MCF 10A (cell line): ENCODE measurements around the gene TMEM18. TPM values are rescaled to one million over a fixed set of nuclear protein-coding genes. Genes with fewer than 3 reads are reported as not detected.

Source experiments
- BruUV-seq: library from RNA; stranded (reverse); fragments of 400-500 nt; replicated peaks from 2 replicates; lab custom pipeline; 2021; lab: Mats Ljungman, UMichigan
- CTCF ChIA-PET: fragments of 300-600 bp; sonication (Branson Sonifier 250); formaldehyde crosslinking; extraction: SDS; loops from one replicate; lab custom pipeline; 2021; ENCODE audit warnings: antibody characterized with exemption, inconsistent platforms; lab: Yijun Ruan, JAX
- POLR2A ChIA-PET: fragments of 300-600, 350-650 bp; sonication (Branson Sonifier 250); formaldehyde crosslinking; extraction: SDS; loops from one replicate; lab custom pipeline; 2020; ENCODE audit warnings: antibody characterized with exemption, inconsistent platforms; lab: Yijun Ruan, JAX
- DNase-seq: peaks from one replicate; pipeline ENCODE4 v3.0.0-alpha.2; 2018; ENCODE audit not compliant: unreplicated experiment
- H3K27ac Mint-ChIP-seq: one replicate; pipeline ENCODE4 v1.8.0; 2022; ENCODE audit warnings: mild to moderate bottlenecking, low read depth, mixed read lengths; ENCODE audit not compliant: unreplicated experiment
- H3K27me3 Mint-ChIP-seq: one replicate; pipeline ENCODE4 v1.8.0; 2022; ENCODE audit warnings: mixed read lengths; ENCODE audit not compliant: insufficient read depth, unreplicated experiment
- H3K36me3 Mint-ChIP-seq: one replicate; pipeline ENCODE4 v1.8.0; 2022; ENCODE audit warnings: mild to moderate bottlenecking, moderate library complexity, mixed read lengths; ENCODE audit not compliant: insufficient read depth, unreplicated experiment
- H3K4me1 Mint-ChIP-seq: one replicate; pipeline ENCODE4 v1.8.0; 2022; ENCODE audit warnings: mixed read lengths; ENCODE audit not compliant: insufficient read depth, unreplicated experiment
- H3K4me3 Mint-ChIP-seq: one replicate; pipeline ENCODE4 v1.8.0; 2022; ENCODE audit warnings: mild to moderate bottlenecking, moderate library complexity, mixed read lengths; ENCODE audit not compliant: unreplicated experiment
- H3K9me3 Mint-ChIP-seq: one replicate; pipeline ENCODE4 v1.8.0; 2022; ENCODE audit warnings: mixed read lengths; ENCODE audit not compliant: unreplicated experiment
- intact Hi-C: fragments of 100-400 bp; cut with micrococcal nuclease; formaldehyde crosslinking; loops from 2 replicates; pipeline ENCODE4 v1.14.1; 2022
- total RNA-seq: library from RNA; stranded (reverse); gene quantifications from 2 replicates; pipeline ENCODE4 v1.2.3, GENCODE V29; 2022
- TF ChIP-seq, protein P1 (sequence below): fragments of 200-600 bp; IDR thresholded peaks from one replicate; pipeline ENCODE4 v1.8.0; 2022; ENCODE audit warnings: antibody characterized with exemption, mild to moderate bottlenecking; ENCODE audit not compliant: unreplicated experiment

Gene TMEM18
- total RNA-seq, 1 experiment from 2014 or later, result 25.1 TPM

DNA sequence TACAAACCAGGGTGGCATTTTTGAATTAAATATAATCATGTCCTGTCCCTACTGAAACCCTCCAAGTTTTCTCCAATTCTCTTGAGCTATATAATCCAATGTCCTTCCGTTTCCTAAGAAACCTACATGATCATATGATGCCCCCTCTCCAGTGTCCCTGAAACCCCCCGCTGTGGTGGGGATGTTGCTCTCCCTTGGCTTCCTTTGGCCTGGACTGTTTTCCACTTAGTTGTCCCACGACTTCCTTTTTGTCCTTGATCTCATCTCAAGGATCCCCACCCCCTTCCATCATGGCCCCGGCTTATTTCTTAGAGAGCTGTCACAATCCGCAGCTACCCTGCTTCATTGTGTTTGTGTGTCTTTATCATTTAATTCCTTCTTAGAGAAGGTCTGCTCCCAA, 43.8 kb downstream of the TMEM18 start:
- intact Hi-C loops, result no loop called here
- Mint-ChIP-seq H3K9me3 (no peaks in the 10 kb centered on the region), H3K27ac (no peak overlapping the region), H3K27me3 (no peaks in the 10 kb centered on the region), H3K36me3 (no peaks in the 10 kb centered on the region), H3K4me3 (no peak overlapping the region), H3K4me1 (peaks cover 16% of the 10 kb centered on the region)
- TF ChIP-seq, protein P1, sequence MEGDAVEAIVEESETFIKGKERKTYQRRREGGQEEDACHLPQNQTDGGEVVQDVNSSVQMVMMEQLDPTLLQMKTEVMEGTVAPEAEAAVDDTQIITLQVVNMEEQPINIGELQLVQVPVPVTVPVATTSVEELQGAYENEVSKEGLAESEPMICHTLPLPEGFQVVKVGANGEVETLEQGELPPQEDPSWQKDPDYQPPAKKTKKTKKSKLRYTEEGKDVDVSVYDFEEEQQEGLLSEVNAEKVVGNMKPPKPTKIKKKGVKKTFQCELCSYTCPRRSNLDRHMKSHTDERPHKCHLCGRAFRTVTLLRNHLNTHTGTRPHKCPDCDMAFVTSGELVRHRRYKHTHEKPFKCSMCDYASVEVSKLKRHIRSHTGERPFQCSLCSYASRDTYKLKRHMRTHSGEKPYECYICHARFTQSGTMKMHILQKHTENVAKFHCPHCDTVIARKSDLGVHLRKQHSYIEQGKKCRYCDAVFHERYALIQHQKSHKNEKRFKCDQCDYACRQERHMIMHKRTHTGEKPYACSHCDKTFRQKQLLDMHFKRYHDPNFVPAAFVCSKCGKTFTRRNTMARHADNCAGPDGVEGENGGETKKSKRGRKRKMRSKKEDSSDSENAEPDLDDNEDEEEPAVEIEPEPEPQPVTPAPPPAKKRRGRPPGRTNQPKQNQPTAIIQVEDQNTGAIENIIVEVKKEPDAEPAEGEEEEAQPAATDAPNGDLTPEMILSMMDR, result no peak
- ChIA-PET POLR2A (interaction anchor here (2.9 kb wide), 1 partner anchor 65 kb away, joined by 9 read pairs; no protein-coding TSS in a partner anchor), CTCF (interaction anchor here (0.6 to 7.7 kb wide), 4 partner anchors 65 to 370 kb away, joined by 3 to 88 read pairs (median 4); partner anchors contain the start of gene SH3YL1)
- BruUV-seq, result no TSS peak
- DNase-seq, result no peak

- H3K4me3 Mint-ChIP-seq, result no peak overlapping the region
- no TSS peak for BruUV-seq
- no peaks in the 10 kb centered on the region for H3K27me3 Mint-ChIP-seq
- no peak for DNase-seq
- H3K4me1 Mint-ChIP-seq, result peaks cover 16% of the 10 kb centered on the region
- no peaks in the 10 kb centered on the region for H3K36me3 Mint-ChIP-seq
- ChIA-PET CTCF (no interaction called here), POLR2A (interaction anchor here (0.7 kb wide), 1 partner anchor 968 kb away, joined by 3 read pairs; no protein-coding TSS in a partner anchor)
- no peak overlapping the region for H3K27ac Mint-ChIP-seq
- TF ChIP-seq, protein P1, result no peak
- intact Hi-C loops, result no loop called here
- H3K9me3 Mint-ChIP-seq, result no peaks in the 10 kb centered on the region
Measured at GRCh38 chr2:632471-632870, 44.7 kb downstream of the TMEM18 start.

- H3K27me3 Mint-ChIP-seq, result no peaks in the 10 kb centered on the region
- no TSS peak for BruUV-seq
- no peak overlapping the region for H3K27ac Mint-ChIP-seq
- TF ChIP-seq, protein P1, result no peak
- DNase-seq, result no peak
- no peaks in the 10 kb centered on the region for H3K9me3 Mint-ChIP-seq
- no peaks in the 10 kb centered on the region for H3K36me3 Mint-ChIP-seq
- peaks cover 8% of the 10 kb centered on the region for H3K4me1 Mint-ChIP-seq
- ChIA-PET POLR2A (interaction anchor here (0.7 kb wide), 1 partner anchor 969 kb away, joined by 3 read pairs; no protein-coding TSS in a partner anchor), CTCF (no interaction called here)
- intact Hi-C loops, result no loop called here
- no peak overlapping the region for H3K4me3 Mint-ChIP-seq
Measured at GRCh38 chr2:631741-632140, 45.5 kb downstream of the TMEM18 start.

- Mint-ChIP-seq H3K27ac (no peak overlapping the region), H3K36me3 (no peaks in the 10 kb centered on the region), H3K9me3 (no peaks in the 10 kb centered on the region), H3K4me1 (peaks cover 8% of the 10 kb centered on the region), H3K4me3 (no peak overlapping the region), H3K27me3 (no peaks in the 10 kb centered on the region)
- no peak for DNase-seq
- intact Hi-C loops, result no loop called here
- ChIA-PET POLR2A (no interaction called here), CTCF (no interaction called here)
- TF ChIP-seq, protein P1, result no peak
- BruUV-seq, result no TSS peak
Measured at GRCh38 chr2:630451-631320, 46.5 kb downstream of the TMEM18 start.
